ENCODE data around the gene SGCD. TPM values are rescaled to one million over a fixed set of nuclear protein-coding genes. Genes with fewer than 3 reads are reported as not detected.

Gene SGCD
- total and polyA plus RNA-seq, 8 donors = 10.4 to 15.8 (median 12.5) TPM

GRCh38 chr5:156387391-156387790 lies 60.4 kb downstream of the SGCD start:
- intact Hi-C loops (cut with DNase I) = no loop called here
- H3K9me3 ChIP-seq = no peaks in the 10 kb centered on the region
- TF ChIP-seq, protein P1, sequence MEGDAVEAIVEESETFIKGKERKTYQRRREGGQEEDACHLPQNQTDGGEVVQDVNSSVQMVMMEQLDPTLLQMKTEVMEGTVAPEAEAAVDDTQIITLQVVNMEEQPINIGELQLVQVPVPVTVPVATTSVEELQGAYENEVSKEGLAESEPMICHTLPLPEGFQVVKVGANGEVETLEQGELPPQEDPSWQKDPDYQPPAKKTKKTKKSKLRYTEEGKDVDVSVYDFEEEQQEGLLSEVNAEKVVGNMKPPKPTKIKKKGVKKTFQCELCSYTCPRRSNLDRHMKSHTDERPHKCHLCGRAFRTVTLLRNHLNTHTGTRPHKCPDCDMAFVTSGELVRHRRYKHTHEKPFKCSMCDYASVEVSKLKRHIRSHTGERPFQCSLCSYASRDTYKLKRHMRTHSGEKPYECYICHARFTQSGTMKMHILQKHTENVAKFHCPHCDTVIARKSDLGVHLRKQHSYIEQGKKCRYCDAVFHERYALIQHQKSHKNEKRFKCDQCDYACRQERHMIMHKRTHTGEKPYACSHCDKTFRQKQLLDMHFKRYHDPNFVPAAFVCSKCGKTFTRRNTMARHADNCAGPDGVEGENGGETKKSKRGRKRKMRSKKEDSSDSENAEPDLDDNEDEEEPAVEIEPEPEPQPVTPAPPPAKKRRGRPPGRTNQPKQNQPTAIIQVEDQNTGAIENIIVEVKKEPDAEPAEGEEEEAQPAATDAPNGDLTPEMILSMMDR (IDR thresholded peaks at IDR 0.05) = no peak

GRCh38 chr5:156388233-156388632 lies 61.3 kb downstream of the SGCD start:
- no peaks in the 10 kb centered on the region for H3K36me3 ChIP-seq
- ATAC-seq (no peak), DNase-seq (no peak)
- no peaks in the 10 kb centered on the region for H3K27me3 ChIP-seq
- no peaks in the 10 kb centered on the region for H3K4me1 ChIP-seq
- intact Hi-C loops (cut with DNase I) = no loop called here
- TF ChIP-seq, protein P1 (IDR thresholded peaks at IDR 0.05) = no peak
- no peak overlapping the region for H3K27ac ChIP-seq
- no peaks in the 10 kb centered on the region for H3K9me3 ChIP-seq
- no peak overlapping the region for H3K4me3 ChIP-seq

More at GRCh38 chr5:156387391-156387790, 60.4 kb downstream of the SGCD start:
- ATAC-seq (no peak), DNase-seq (no peak)
- no peaks in the 10 kb centered on the region for H3K4me1 ChIP-seq
- no peaks in the 10 kb centered on the region for H3K27me3 ChIP-seq
- no peak overlapping the region for H3K27ac ChIP-seq
- no peak overlapping the region for H3K4me3 ChIP-seq
- H3K36me3 ChIP-seq = no peaks in the 10 kb centered on the region

DNA sequence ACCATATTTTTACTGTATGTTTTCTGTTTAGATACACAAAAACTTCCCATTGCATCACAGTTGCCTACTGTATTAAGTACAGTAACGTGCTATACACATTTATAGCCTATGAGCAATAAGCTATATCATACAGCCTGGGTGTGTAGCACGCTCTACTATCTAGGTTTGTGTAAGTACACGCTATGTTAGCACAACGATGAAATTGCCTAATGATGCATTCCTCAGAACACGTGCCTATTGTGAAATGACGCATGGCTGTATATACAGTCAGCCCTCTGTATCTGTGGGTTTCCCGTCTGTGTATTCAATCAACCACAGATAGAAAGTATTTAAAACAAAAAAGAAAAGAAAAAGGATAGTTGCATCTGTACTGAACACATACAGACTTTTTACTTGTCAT lies 64.2 kb downstream of the SGCD start:
- no peak for DNase-seq
- H3K4me3 ChIP-seq = no peak overlapping the region
- no peaks in the 10 kb centered on the region for H3K9me3 ChIP-seq
- intact Hi-C loops (cut with DNase I) = no loop called here
- ATAC-seq = no peak
- H3K27ac ChIP-seq = no peak overlapping the region
- peaks cover 0 to 9% of the 10 kb centered on the region in 2 donors for H3K4me1 ChIP-seq
- H3K36me3 ChIP-seq = no peaks in the 10 kb centered on the region
- no peaks in the 10 kb centered on the region for H3K27me3 ChIP-seq
- TF ChIP-seq, protein P1 (IDR thresholded peaks at IDR 0.05) = no peak

- H3K27ac ChIP-seq = no peak overlapping the region
Measured at GRCh38 chr5:156393980-156394379, 67.0 kb downstream of the SGCD start.

GRCh38 chr5:156394642-156395305 lies 67.8 kb downstream of the SGCD start:
- Histone ChIP-seq H3K4me1 (peaks cover 0 to 9% of the 10 kb centered on the region in 2 donors), H3K4me3 (no peak overlapping the region), H3K27ac (no peak overlapping the region), H3K27me3 (no peaks in the 10 kb centered on the region), H3K36me3 (no peaks in the 10 kb centered on the region), H3K9me3 (no peaks in the 10 kb centered on the region)
- intact Hi-C loops (cut with DNase I) = no loop called here
- ATAC-seq (no peak), DNase-seq (no peak)
- TF ChIP-seq, protein P1 (IDR thresholded peaks at IDR 0.05) = no peak

More at GRCh38 chr5:156393980-156394379, 67.0 kb downstream of the SGCD start:
- DNase-seq (no peak), ATAC-seq (no peak)
- H3K27me3 ChIP-seq = no peaks in the 10 kb centered on the region
- H3K36me3 ChIP-seq = no peaks in the 10 kb centered on the region
- intact Hi-C loops (cut with DNase I) = no loop called here
- TF ChIP-seq, protein P1 (IDR thresholded peaks at IDR 0.05) = no peak
- H3K9me3 ChIP-seq = no peaks in the 10 kb centered on the region
- H3K4me3 ChIP-seq = no peak overlapping the region
- peaks cover 0 to 9% of the 10 kb centered on the region in 2 donors for H3K4me1 ChIP-seq
